ENCODE measurements around the gene GFPT1. TPM values are rescaled to one million over a fixed set of nuclear protein-coding genes. Genes with fewer than 3 reads are reported as not detected.
A peak's percentile ranks its signal among the peaks of the same experiment; 100 is the strongest.
"Not testable (repeated sequence)": the region's sequence is repeated elsewhere in the genome, so short reads cannot be mapped to it uniquely, and the experiment has no call there.

GFPT1 gene
- total RNA-seq, 2 experiments from 2014 or later, result 27.4 to 29.6 TPM

- no peak overlapping the region for H3K27ac Mint-ChIP-seq
- H3K27me3 Mint-ChIP-seq, result no peaks in the 10 kb centered on the region
- H3K9me3 Mint-ChIP-seq, result no peaks in the 10 kb centered on the region
- peaks cover 41% of the 10 kb centered on the region for H3K4me1 Mint-ChIP-seq
- ChIA-PET POLR2A (interaction anchor here (0.6 kb wide), 1 partner anchor 20 kb away, joined by 3 read pairs; no protein-coding TSS in a partner anchor), CTCF (interaction anchor here (0.9 to 8.0 kb wide), 3 partner anchors 10 to 334 kb away, joined by 3 to 38 read pairs (median 4); partner anchors contain the start of gene NFU1)
- no peak for DNase-seq
- no peak overlapping the region for H3K4me3 Mint-ChIP-seq
- peaks cover 15% of the 10 kb centered on the region for H3K36me3 Mint-ChIP-seq (ENCODE audit: low read depth)
Measured at GRCh38 chr2:69380072-69380917, 6.7 kb downstream of the GFPT1 start.

DNA sequence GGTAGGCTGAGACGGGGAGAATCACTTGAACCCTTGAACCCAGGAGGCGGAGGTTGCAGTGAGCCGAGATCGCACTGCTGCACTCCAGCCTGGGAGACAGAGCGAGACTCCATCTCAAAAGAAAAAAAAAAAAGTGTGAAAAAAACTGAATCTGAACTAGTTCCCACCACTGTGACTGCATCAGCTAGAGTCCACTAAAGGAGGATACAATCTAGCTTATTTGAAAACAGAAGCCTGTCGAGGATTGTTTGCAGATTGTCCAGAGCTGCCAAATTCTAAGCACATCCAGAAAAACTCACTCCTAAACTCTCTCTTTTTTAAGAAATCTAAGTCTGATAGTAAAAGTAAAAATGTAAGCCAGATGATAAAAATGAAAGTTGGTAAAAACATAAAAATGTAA, 10.6 kb downstream of the GFPT1 start:
- ChIA-PET CTCF (interaction anchor here (0.6 to 8.0 kb wide), 11 partner anchors 9 to 1621 kb away, joined by 3 to 38 read pairs (median 5); partner anchors contain the start of gene NFU1), POLR2A (interaction anchor here (1.0 kb wide), 1 partner anchor 10 kb away, joined by 5 read pairs; no protein-coding TSS in a partner anchor)
- Mint-ChIP-seq H3K4me3 (no peak overlapping the region), H3K36me3 (ENCODE audit: low read depth) (peaks cover 19% of the 10 kb centered on the region), H3K9me3 (no peaks in the 10 kb centered on the region), H3K27ac (no peak overlapping the region), H3K27me3 (no peaks in the 10 kb centered on the region), H3K4me1 (peaks cover 16% of the 10 kb centered on the region)
- DNase-seq, result no peak

- no peaks in the 10 kb centered on the region for H3K9me3 Mint-ChIP-seq
- H3K27ac Mint-ChIP-seq, result no peak overlapping the region
- no peak for DNase-seq
- ChIA-PET POLR2A (interaction anchor here (1.0 to 1.4 kb wide), 2 partner anchors 10 to 62 kb away, joined by 5 to 6 read pairs; partner anchors contain the start of gene NFU1), CTCF (interaction anchor here (0.8 to 8.0 kb wide), 16 partner anchors 8 to 441 kb away, joined by 3 to 38 read pairs (median 4); partner anchors contain the start of gene NFU1)
- peaks cover 13% of the 10 kb centered on the region for H3K4me1 Mint-ChIP-seq
- peaks cover 20% of the 10 kb centered on the region for H3K36me3 Mint-ChIP-seq (ENCODE audit: low read depth)
- H3K4me3 Mint-ChIP-seq, result no peak overlapping the region
- H3K27me3 Mint-ChIP-seq, result no peaks in the 10 kb centered on the region
Measured at GRCh38 chr2:69375494-69376353, 11.3 kb downstream of the GFPT1 start.

GRCh38 chr2:69372767-69373166, 14.3 kb downstream of the GFPT1 start:
- peaks cover 38% of the 10 kb centered on the region for H3K36me3 Mint-ChIP-seq (ENCODE audit: low read depth)
- ChIA-PET POLR2A (no interaction called here), CTCF (no interaction called here)
- no peak overlapping the region for H3K27ac Mint-ChIP-seq
- H3K27me3 Mint-ChIP-seq, result no peaks in the 10 kb centered on the region
- no peak overlapping the region for H3K4me3 Mint-ChIP-seq
- no peak for DNase-seq
- H3K9me3 Mint-ChIP-seq, result no peaks in the 10 kb centered on the region
- peaks cover 7% of the 10 kb centered on the region for H3K4me1 Mint-ChIP-seq

- Mint-ChIP-seq H3K36me3 (ENCODE audit: low read depth) (peaks cover 52% of the 10 kb centered on the region), H3K9me3 (no peaks in the 10 kb centered on the region), H3K27me3 (no peaks in the 10 kb centered on the region), H3K27ac (no peak overlapping the region), H3K4me1 (no peaks in the 10 kb centered on the region), H3K4me3 (no peak overlapping the region)
- ChIA-PET POLR2A (interaction anchor here (1.6 kb wide), 1 partner anchor 67 kb away, joined by 3 read pairs; the partner anchor contains the start of gene NFU1), CTCF (interaction anchor here (1.4 kb wide), 1 partner anchor 9 kb away, joined by 3 read pairs; no protein-coding TSS in a partner anchor)
- DNase-seq, result no peak
Measured at GRCh38 chr2:69369802-69370201, 17.2 kb downstream of the GFPT1 start.

DNA sequence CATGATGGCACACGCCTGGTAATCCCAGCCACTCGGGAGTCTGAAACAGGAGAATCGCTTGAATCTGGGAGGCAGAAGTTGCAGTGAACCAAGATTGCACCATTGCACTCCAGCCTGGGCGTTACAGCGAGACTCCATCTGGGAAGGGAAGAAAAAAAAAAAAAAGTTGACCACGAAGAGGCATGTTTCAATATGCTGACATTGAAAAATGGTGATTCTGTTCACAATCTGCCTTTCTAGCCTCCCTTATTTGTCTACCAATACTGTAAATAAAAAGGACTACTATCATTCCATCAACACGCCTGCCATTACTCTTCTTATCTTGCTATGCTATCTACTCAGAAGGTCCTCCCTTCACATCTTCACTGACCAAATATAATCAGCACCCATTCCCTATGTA, 18.4 kb downstream of the GFPT1 start:
- Mint-ChIP-seq H3K9me3 (no peaks in the 10 kb centered on the region), H3K4me3 (no peak overlapping the region), H3K27me3 (no peaks in the 10 kb centered on the region), H3K27ac (no peak overlapping the region), H3K4me1 (no peaks in the 10 kb centered on the region), H3K36me3 (ENCODE audit: low read depth) (peaks cover 52% of the 10 kb centered on the region)
- no peak for DNase-seq
- CTCF ChIA-PET, result no interaction called here
- POLR2A ChIA-PET, result no interaction called here

GRCh38 chr2:69359371-69359770, 27.7 kb downstream of the GFPT1 start:
- no peak for DNase-seq
- no peaks in the 10 kb centered on the region for H3K9me3 Mint-ChIP-seq
- ChIA-PET CTCF (interaction anchor here (3.2 kb wide), 1 partner anchor 16 kb away, joined by 8 read pairs; no protein-coding TSS in a partner anchor), POLR2A (no interaction called here)
- no peaks in the 10 kb centered on the region for H3K27me3 Mint-ChIP-seq
- H3K4me3 Mint-ChIP-seq, result no peak overlapping the region
- peaks cover 46% of the 10 kb centered on the region for H3K36me3 Mint-ChIP-seq (ENCODE audit: low read depth)
- peaks cover 9% of the 10 kb centered on the region for H3K4me1 Mint-ChIP-seq
- H3K27ac Mint-ChIP-seq, result peak overlapping the region; percentile 21

DNA sequence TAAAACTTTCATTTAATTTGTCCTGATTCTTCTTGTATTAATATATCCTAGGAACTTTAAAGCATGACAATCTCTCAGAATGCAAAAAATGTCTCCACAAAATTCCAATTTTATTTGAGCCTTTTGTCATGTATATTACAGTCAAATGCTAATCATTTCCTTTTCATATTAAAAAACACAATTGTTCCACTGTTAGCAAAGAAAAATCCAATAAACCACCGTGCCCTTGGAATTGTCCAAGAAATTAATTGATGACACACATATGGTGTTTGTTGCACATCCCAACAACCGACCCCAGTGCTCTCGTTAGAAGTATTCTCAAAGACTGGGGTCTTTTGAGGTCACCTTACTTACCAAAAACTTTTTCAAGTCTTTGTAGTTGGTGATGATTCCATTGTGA, 28.1 kb downstream of the GFPT1 start:
- Mint-ChIP-seq H3K36me3 (ENCODE audit: low read depth) (peaks cover 51% of the 10 kb centered on the region), H3K4me1 (peaks cover 9% of the 10 kb centered on the region), H3K27ac (no peak overlapping the region), H3K27me3 (no peaks in the 10 kb centered on the region), H3K9me3 (no peaks in the 10 kb centered on the region), H3K4me3 (no peak overlapping the region)
- CTCF ChIA-PET, result no interaction called here
- POLR2A ChIA-PET, result no interaction called here
- no peak for DNase-seq

DNA sequence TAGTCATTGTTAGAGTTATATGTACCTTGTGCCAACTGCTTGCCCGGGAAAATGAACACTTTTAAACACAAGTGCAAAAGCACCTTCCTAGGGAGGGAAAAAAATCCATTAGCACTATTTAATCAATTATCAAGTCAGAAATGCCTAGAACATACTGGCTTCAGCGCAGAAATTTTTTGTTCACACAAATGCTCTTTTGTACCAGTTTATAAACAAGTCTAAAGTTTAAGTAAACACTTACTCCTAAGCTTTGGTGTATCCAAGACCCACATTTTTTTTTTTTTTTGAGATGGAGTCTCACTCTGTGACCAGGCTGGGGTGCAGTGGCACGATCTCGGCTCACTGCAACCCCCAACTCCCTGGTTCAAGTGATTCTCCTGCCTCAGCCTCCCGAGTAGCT, 30.6 kb downstream of the GFPT1 start:
- ChIA-PET POLR2A (no interaction called here), CTCF (no interaction called here)
- Mint-ChIP-seq H3K4me3 (no peak overlapping the region), H3K27ac (no peak overlapping the region), H3K27me3 (no peaks in the 10 kb centered on the region), H3K4me1 (peaks cover 9% of the 10 kb centered on the region), H3K9me3 (no peaks in the 10 kb centered on the region), H3K36me3 (ENCODE audit: low read depth) (peaks cover 43% of the 10 kb centered on the region)
- DNase-seq, result no peak

GRCh38 chr2:69354976-69355375, 32.1 kb downstream of the GFPT1 start:
- H3K4me3 Mint-ChIP-seq, H3K9me3 Mint-ChIP-seq, H3K4me1 Mint-ChIP-seq, H3K27ac Mint-ChIP-seq, H3K27me3 Mint-ChIP-seq, DNase-seq, CTCF ChIA-PET, POLR2A ChIA-PET: not testable (repeated sequence)
- peaks cover 36% of the 10 kb centered on the region for H3K36me3 Mint-ChIP-seq (ENCODE audit: low read depth)

DNA sequence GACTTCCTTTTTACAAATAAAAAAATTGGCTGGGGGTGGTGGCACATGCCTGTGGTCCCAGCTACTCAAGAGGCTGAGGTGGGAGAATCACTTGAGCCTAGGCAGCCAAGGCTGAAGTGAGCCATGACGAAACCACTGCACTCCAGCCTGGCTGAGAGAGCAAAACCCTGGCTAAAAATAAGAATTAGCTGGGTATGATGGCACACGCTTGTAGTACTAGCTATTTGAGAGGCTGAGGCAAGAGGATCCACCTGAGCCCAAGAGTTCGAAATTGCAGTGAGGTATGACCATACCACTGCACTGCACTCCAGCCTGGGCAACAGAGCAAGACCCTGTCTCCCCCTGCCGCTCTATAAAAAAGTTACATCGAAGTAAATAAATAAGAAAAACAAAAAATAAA, 33.7 kb downstream of the GFPT1 start:
- CTCF ChIA-PET, result no interaction called here
- no peak for DNase-seq
- Mint-ChIP-seq H3K9me3 (no peaks in the 10 kb centered on the region), H3K4me3 (no peak overlapping the region), H3K36me3 (ENCODE audit: low read depth) (peaks cover 42% of the 10 kb centered on the region), H3K4me1 (no peaks in the 10 kb centered on the region), H3K27me3 (no peaks in the 10 kb centered on the region), H3K27ac (no peak overlapping the region)
- POLR2A ChIA-PET, result no interaction called here

GRCh38 chr2:69348781-69349180, 38.2 kb downstream of the GFPT1 start:
- no peak overlapping the region for H3K27ac Mint-ChIP-seq
- CTCF ChIA-PET, result no interaction called here
- H3K27me3 Mint-ChIP-seq, result no peaks in the 10 kb centered on the region
- peaks cover 42% of the 10 kb centered on the region for H3K36me3 Mint-ChIP-seq (ENCODE audit: low read depth)
- H3K9me3 Mint-ChIP-seq, result no peaks in the 10 kb centered on the region
- POLR2A ChIA-PET, result no interaction called here
- H3K4me3 Mint-ChIP-seq, result no peak overlapping the region
- peaks cover 3% of the 10 kb centered on the region for H3K4me1 Mint-ChIP-seq
- no peak for DNase-seq

DNA sequence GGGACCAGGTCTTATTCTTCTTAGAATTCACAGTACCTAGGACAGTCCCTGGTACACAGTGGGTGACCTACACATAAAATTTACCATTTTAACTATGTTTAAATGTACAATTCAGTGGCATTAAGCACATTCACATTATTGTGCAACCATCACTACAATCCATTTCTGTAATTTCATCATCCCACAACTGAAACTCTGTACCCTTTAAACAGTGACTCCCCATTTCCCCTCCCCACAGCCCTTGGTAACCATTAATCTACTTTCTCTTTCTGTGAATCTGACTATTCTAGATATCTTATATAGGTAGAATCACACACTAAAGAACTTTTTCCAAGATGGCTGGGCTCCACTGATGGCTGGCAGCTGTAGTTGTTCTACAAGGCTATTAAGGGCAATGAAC, 41.6 kb downstream of the GFPT1 start:
- Mint-ChIP-seq H3K9me3 (no peaks in the 10 kb centered on the region), H3K36me3 (ENCODE audit: low read depth) (peaks cover 66% of the 10 kb centered on the region), H3K27ac (no peak overlapping the region), H3K4me1 (peaks cover 3% of the 10 kb centered on the region), H3K4me3 (no peak overlapping the region), H3K27me3 (no peaks in the 10 kb centered on the region)
- ChIA-PET CTCF (no interaction called here), POLR2A (no interaction called here)
- no peak for DNase-seq

Measured in activated CD4-positive, alpha-beta memory T cell treated with anti-CD3 and anti-CD28 coated beads, Interleukin-2, amount 10 ng/mL, durations not matched to agents 7 days and 5 days (primary cell).